HG03196 (cell line): ENCODE measurements around the gene C2orf49.

Source experiments
- ATAC-seq: cut with Tn5 transposase; IDR thresholded peaks from one replicate; pipeline ENCODE4 v1.9.1; 2021; ENCODE audit not compliant: unreplicated experiment

Gene C2orf49

GRCh38 chr2:105337122-105338019, at the start of gene C2orf49:
Gene C2orf49 (plus strand): TSS chr2:105337540. CDS start chr2:105337588, 48 bp downstream.
- peak; percentile 79 for ATAC-seq

GRCh38 chr2:105287692-105288091, 49.6 kb upstream of the C2orf49 start:
- no peak for ATAC-seq

- no peak for ATAC-seq
These were observed 49.2 kb upstream of the C2orf49 start for GRCh38 chr2:105288133-105288532.

- ATAC-seq: no peak
These were observed 46.2 kb upstream of the C2orf49 start for GRCh38 chr2:105290981-105291660.

- no peak for ATAC-seq
These were observed 45.4 kb upstream of the C2orf49 start for GRCh38 chr2:105291981-105292380.

- ATAC-seq: no peak
These were observed 43.3 kb upstream of the C2orf49 start for GRCh38 chr2:105294046-105294445.

GRCh38 chr2:105294844-105295481, 42.4 kb upstream of the C2orf49 start:
- ATAC-seq: no peak

GRCh38 chr2:105296017-105296611, 41.2 kb upstream of the C2orf49 start:
- ATAC-seq: no peak

- ATAC-seq: no peak
These were observed 40.1 kb upstream of the C2orf49 start for GRCh38 chr2:105297216-105297615.

GRCh38 chr2:105298017-105298416, 39.3 kb upstream of the C2orf49 start:
- no peak for ATAC-seq

GRCh38 chr2:105299290-105299689, 38.0 kb upstream of the C2orf49 start:
- ATAC-seq: no peak

GRCh38 chr2:105301646-105302045, 35.7 kb upstream of the C2orf49 start:
- ATAC-seq: no peak

- ATAC-seq: no peak
These were observed 30.2 kb upstream of the C2orf49 start for GRCh38 chr2:105307146-105307545.

GRCh38 chr2:105307550-105307949, 29.8 kb upstream of the C2orf49 start:
- ATAC-seq: no peak

GRCh38 chr2:105307962-105308361, 29.4 kb upstream of the C2orf49 start:
- ATAC-seq: no peak

GRCh38 chr2:105308382-105309146, 28.8 kb upstream of the C2orf49 start:
- ATAC-seq: no peak

GRCh38 chr2:105309147-105309545, 28.2 kb upstream of the C2orf49 start:
- no peak for ATAC-seq

GRCh38 chr2:105313877-105314276, 23.5 kb upstream of the C2orf49 start:
- no peak for ATAC-seq

- ATAC-seq: peak; percentile 39
These were observed 22.0 kb upstream of the C2orf49 start for GRCh38 chr2:105315314-105315713.

- no peak for ATAC-seq
These were observed 19.4 kb upstream of the C2orf49 start for GRCh38 chr2:105317937-105318336.
